Epithelial cell of esophagus (primary cell): ENCODE data around the gene PURA.

Experiments used
- DNase-seq: peaks from one replicate; pipeline ENCODE4 v3.0.0; 2010; ENCODE audit warnings: low read depth
- H3K4me3 ChIP-seq: 2 replicates; pipeline ENCODE4 v1.5.1; 2011; ENCODE audit warnings: mild to moderate bottlenecking, low read length, control low read depth
- TF ChIP-seq, protein P1 (sequence below): IDR thresholded peaks from 2 replicates; pipeline ENCODE4 v1.5.1; 2011; ENCODE audit warnings: low read depth, mild to moderate bottlenecking, low read length, control low read depth, inconsistent platforms; ENCODE audit not compliant: insufficient read depth; ENCODE audit errors: missing control alignments

PURA gene

DNA sequence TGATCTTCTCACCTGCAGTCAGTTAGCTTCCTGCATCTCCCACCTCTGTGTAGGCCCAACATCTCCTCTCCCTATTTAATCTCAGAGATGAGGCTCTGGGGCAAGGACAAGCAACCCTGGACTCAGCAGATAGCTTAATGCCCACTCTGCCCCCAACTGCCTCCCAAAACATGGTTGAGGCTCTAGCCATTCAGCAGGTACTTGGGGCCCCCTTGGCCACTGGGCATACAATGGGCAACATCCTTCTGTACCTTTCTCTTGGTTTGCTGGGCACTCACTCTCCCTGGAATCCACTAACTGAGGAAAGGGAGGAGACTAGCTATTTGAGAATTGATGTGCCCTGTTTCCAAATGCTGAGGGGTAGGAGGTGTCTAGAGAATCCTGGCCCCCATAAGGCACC lies 21.2 kb downstream of the PURA start:
- TF ChIP-seq, protein P1, sequence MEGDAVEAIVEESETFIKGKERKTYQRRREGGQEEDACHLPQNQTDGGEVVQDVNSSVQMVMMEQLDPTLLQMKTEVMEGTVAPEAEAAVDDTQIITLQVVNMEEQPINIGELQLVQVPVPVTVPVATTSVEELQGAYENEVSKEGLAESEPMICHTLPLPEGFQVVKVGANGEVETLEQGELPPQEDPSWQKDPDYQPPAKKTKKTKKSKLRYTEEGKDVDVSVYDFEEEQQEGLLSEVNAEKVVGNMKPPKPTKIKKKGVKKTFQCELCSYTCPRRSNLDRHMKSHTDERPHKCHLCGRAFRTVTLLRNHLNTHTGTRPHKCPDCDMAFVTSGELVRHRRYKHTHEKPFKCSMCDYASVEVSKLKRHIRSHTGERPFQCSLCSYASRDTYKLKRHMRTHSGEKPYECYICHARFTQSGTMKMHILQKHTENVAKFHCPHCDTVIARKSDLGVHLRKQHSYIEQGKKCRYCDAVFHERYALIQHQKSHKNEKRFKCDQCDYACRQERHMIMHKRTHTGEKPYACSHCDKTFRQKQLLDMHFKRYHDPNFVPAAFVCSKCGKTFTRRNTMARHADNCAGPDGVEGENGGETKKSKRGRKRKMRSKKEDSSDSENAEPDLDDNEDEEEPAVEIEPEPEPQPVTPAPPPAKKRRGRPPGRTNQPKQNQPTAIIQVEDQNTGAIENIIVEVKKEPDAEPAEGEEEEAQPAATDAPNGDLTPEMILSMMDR = no peak
- no peak overlapping the region for H3K4me3 ChIP-seq
- DNase-seq = no peak

DNA sequence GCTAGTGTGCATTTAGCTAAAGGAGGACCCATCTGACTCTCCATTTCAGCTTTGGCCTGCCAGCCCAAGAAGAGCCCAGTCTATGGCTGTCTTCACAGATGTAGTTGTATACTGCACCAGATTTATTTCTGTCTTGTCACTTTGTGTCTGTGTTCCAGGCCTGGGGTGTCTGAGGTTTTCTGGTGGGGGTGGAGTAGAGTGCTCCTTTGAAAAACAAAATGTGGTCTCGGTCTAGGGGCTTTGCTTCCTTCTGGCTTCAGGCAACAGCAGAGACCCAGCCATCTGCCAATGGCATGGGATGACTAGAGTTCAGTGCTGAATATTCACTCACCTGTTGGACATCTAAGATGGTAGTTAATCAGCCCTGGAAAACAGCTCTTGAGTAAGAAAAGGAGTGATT lies 22.7 kb downstream of the PURA start:
- TF ChIP-seq, protein P1 = no peak
- DNase-seq = no peak
- no peak overlapping the region for H3K4me3 ChIP-seq

DNA sequence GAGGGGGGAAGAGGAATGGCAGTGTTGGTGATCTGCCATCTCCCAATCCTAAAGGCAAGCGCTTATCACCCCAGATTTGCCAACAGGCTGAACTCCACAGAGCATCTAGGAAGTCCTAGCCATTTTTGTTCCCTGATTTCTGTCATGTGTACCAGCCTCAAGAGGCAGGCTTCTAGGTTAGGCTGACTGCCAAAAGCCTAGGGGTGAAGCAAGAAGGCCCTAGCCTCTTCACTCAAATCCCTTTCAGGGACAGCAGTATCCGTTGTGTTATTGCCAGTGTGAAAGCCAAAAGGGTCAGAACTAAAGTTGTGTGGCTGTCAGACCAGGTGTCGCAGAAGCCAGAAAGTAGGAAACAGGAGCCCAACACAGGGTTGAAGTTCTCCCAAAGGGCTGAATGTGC lies 26.5 kb downstream of the PURA start:
- no peak overlapping the region for H3K4me3 ChIP-seq
- DNase-seq = no peak
- TF ChIP-seq, protein P1 = no peak

DNA sequence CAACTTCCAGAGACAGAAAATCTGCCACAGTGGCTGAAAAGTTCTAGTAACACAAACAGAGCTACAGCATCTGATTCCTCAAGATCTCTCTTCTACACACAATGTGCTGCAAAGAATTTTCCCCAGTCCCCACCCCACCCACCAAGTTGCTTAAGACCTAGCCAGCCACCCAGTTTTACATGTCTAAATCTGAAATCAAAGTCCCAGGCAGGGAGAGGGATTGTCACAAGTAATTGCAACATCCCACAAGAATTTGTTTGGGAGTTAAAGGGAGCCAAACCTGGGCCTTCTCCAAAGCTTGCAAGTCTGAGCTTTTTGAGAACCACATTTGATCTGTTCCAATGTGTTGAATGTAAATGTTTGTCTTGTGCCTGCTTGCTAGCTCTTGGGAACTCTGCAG lies 27.3 kb downstream of the PURA start:
- peak; percentile 27 for DNase-seq
- TF ChIP-seq, protein P1 = no peak
- H3K4me3 ChIP-seq = no peak overlapping the region

- DNase-seq = no peak
- TF ChIP-seq, protein P1 = no peak
- no peak overlapping the region for H3K4me3 ChIP-seq
These were observed 28.3 kb downstream of the PURA start for GRCh38 chr5:140142246-140142645.

DNA sequence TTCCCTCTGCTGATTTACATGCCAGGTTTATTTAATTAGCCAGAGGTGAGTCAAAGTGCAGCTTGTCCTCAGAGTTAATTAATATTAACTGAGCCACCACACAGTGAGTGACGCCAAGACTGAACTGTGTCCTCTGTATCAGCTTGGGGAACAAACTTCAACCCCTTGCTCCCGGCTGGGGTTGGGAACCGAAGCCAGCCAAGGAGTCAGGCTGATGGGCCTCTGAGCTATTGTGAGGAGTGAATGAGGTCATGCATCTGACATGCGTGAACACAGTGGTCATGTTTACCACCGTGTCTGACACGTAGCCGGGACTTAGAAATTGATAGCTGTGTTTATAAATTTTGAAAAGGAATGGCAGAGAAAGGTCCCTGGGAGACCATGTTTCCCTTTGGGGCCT lies 28.9 kb downstream of the PURA start:
- DNase-seq = no peak
- TF ChIP-seq, protein P1 = no peak
- no peak overlapping the region for H3K4me3 ChIP-seq

GRCh38 chr5:140143521-140144258 lies 29.8 kb downstream of the PURA start:
- TF ChIP-seq, protein P1 = no peak
- no peak overlapping the region for H3K4me3 ChIP-seq
- no peak for DNase-seq
